ENCODE data around the gene AP1M2.
"Not testable (repeated sequence)": the region's sequence is repeated elsewhere in the genome, so short reads cannot be mapped to it uniquely, and the experiment has no call there.

DNA sequence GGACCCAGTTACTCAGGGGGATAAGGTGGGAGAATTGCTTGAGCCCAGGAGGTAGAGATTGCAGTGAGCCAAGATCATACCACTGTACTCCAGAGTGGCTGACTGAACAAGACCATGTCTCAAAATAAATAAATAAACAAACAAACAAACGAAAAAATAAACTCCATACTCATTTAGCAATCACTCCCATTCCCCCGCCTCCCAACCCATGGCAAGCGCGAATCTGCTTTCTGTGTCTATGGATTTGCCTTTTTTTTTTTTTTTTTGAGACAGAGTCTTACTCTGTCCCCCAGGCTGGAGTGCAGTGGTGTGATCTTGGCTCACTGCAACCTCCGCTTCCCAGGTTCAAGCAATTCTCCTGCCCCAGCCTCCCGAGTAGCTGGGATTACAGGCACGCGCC is 60.2 kb downstream of the AP1M2 start:
- TF ChIP-seq, protein P1, sequence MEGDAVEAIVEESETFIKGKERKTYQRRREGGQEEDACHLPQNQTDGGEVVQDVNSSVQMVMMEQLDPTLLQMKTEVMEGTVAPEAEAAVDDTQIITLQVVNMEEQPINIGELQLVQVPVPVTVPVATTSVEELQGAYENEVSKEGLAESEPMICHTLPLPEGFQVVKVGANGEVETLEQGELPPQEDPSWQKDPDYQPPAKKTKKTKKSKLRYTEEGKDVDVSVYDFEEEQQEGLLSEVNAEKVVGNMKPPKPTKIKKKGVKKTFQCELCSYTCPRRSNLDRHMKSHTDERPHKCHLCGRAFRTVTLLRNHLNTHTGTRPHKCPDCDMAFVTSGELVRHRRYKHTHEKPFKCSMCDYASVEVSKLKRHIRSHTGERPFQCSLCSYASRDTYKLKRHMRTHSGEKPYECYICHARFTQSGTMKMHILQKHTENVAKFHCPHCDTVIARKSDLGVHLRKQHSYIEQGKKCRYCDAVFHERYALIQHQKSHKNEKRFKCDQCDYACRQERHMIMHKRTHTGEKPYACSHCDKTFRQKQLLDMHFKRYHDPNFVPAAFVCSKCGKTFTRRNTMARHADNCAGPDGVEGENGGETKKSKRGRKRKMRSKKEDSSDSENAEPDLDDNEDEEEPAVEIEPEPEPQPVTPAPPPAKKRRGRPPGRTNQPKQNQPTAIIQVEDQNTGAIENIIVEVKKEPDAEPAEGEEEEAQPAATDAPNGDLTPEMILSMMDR (IDR thresholded peaks at IDR 0.05; ENCODE audit: extremely low read depth in 1 of 2, insufficient read depth in 1 of 2, low read depth in 1 of 2, low read length in 2 of 2) = not testable (repeated sequence)
- not testable (repeated sequence) for TF ChIP-seq POLR2A (IDR thresholded peaks at IDR 0.05; ENCODE audit: low read depth, low read length); EZH2 (IDR thresholded peaks at IDR 0.05; ENCODE audit: borderline replicate concordance, low read depth, low read length, severe bottlenecking); MYC (IDR thresholded peaks at IDR 0.05; ENCODE audit: low read depth, low read length); JUN (IDR thresholded peaks at IDR 0.05; ENCODE audit: borderline replicate concordance, insufficient read depth, insufficient read length, low read depth)

Data from endothelial cell of umbilical vein (primary cell).